Measurements from ENCODE around the gene DENND10.
"Not testable (repeated sequence)": the region's sequence is repeated elsewhere in the genome, so short reads cannot be mapped to it uniquely, and the experiment has no call there.

Gene DENND10

GRCh38 chr10:119166564-119166963 lies 62.7 kb downstream of the DENND10 start:
- no peak for DNase-seq (ENCODE audit: low read depth, low spot score)

GRCh38 chr10:119167041-119167440 lies 63.1 kb downstream of the DENND10 start:
- no peak for DNase-seq (ENCODE audit: low read depth, low spot score)

GRCh38 chr10:119174109-119174508 lies 70.2 kb downstream of the DENND10 start:
- no peak for DNase-seq (ENCODE audit: low read depth, low spot score)

GRCh38 chr10:119176166-119176565 lies 72.3 kb downstream of the DENND10 start:
- DNase-seq (ENCODE audit: low read depth, low spot score): no peak

- no peak for DNase-seq (ENCODE audit: low read depth, low spot score)
These were observed 73.9 kb downstream of the DENND10 start for GRCh38 chr10:119177708-119178371.

GRCh38 chr10:119178372-119179119 lies 74.6 kb downstream of the DENND10 start, which contains the start of gene PRDX3:
Gene PRDX3 (minus strand): TSS chr10:119178812. CDS start chr10:119178790, 22 bp downstream.
- peak; percentile 57 for DNase-seq (ENCODE audit: low read depth, low spot score)

GRCh38 chr10:119180850-119181400 lies 77.0 kb downstream of the DENND10 start:
- DNase-seq (ENCODE audit: low read depth, low spot score): not testable (repeated sequence)

GRCh38 chr10:119183664-119184412 lies 79.9 kb downstream of the DENND10 start:
- no peak for DNase-seq (ENCODE audit: low read depth, low spot score)

All from iPS DF 19.7 (cell line).